Activated naive CD8-positive, alpha-beta T cell treated with anti-CD3 and anti-CD28 coated beads, Interleukin-2, amount 50 U/mL, for 16 hours (primary cell): ENCODE measurements around the gene ACTG1.

Source experiments
- DNase-seq: peaks from one replicate; pipeline ENCODE4 v3.0.0-alpha.2; 2020; ENCODE audit warnings: low read depth, low spot score

The ACTG1 gene

DNA sequence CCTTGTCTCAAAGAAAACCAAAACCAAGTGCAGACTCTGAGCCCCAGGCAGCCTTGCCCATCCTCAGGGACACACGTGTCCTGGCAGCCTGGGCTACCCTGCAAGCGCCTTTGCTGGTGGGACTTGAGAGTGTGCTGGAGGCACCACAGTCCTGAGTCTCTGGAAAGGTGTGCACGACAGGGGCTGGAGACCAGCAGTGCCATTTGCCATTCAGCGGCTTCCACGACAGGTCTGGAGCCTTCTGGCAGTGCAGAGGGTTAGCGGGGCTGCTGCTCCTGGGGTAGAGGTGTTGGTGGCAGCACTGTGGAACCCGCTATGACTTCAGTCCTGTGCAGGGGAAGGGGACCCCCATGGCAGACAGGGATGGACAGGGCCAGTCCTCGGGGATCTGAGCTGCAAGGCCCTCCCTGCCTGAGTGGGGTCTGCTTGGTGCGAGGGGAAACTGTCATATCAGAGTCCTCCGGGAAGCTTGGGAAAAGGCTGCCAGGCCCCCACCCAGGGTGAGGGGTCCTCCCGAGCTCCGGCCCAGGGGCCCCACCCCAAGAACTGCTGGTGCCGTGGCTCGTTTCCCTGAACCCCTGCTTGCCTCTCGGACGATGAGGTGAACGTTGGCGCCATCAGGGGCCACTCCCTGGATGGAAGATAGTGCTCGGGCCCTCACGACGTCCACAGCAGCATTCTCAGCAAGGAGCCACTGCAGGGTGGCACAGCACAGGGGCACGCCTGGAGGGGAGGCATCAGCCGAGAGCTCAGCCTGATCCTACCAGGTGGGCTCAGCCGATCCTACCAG, 32.8 kb upstream of the ACTG1 start:
- DNase-seq: no peak

DNA sequence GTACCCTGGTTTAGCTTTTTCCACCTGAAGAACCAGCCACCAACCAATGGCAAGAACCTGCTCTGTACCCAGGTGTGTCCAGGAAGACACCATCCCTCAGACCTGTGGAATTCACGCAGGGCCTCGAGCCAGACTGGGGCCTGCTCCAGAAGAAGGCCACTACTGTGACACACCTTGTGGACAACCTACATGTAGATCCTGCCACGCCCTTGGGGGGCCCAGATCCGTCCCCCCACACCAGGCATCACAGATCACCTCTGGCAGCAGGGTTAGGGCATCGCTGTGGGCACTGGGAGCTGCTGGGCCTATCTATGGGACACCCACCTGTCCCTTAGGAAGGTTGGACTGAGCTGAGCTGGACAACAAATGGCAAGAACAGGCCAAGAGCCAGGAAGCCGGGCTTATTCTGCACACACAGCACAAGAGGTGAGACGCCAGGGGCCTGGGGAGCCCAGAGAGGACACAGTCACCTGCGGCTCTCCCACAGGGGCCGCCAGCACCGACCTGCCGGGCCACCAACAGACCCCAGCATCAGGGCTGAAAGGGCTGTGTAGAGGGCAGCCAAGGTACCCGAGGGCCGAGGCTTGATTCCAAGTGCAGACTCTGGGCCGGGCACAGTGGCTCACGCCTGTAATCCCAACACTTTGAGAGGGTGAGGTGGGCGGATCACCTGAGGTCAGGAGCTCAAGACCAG, 31.8 kb upstream of the ACTG1 start:
- DNase-seq: no peak

DNA sequence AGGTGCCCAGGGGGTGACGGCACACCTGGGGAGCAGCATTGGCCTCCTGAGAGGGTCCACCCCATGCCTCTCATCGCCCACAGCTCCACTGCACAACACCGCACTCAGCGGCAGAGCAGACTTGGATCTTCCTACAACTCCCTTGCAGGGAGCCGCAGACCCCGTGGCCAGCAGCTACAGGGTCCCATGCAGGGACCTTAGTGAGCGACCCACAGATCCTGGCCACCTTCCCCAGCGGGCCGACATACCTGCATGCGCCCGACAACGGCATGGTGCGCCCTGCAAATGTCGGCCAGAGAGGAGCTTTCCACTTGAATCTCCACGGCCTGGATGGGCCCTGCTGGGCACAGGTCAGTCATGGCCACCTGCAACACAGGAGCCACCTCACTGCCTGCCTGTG, 31.2 kb upstream of the ACTG1 start:
- DNase-seq: no peak

DNA sequence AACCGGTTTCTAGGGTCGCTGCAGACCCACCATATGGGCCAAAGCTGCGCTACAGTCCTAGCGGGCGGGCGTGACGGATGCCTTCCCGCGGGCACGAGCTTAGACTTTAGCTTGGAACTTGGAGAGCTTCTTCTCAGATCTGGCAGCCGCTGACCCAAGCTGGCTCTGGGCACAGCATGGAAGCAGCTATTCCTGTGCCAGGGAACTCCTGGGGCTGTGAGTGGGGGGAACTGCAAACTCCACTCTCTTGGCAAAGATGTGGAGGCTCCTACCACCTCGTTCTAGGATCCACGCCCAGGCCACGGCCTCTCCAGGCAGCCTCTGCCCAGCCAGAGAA, 30.7 kb upstream of the ACTG1 start:
- no peak for DNase-seq

DNA sequence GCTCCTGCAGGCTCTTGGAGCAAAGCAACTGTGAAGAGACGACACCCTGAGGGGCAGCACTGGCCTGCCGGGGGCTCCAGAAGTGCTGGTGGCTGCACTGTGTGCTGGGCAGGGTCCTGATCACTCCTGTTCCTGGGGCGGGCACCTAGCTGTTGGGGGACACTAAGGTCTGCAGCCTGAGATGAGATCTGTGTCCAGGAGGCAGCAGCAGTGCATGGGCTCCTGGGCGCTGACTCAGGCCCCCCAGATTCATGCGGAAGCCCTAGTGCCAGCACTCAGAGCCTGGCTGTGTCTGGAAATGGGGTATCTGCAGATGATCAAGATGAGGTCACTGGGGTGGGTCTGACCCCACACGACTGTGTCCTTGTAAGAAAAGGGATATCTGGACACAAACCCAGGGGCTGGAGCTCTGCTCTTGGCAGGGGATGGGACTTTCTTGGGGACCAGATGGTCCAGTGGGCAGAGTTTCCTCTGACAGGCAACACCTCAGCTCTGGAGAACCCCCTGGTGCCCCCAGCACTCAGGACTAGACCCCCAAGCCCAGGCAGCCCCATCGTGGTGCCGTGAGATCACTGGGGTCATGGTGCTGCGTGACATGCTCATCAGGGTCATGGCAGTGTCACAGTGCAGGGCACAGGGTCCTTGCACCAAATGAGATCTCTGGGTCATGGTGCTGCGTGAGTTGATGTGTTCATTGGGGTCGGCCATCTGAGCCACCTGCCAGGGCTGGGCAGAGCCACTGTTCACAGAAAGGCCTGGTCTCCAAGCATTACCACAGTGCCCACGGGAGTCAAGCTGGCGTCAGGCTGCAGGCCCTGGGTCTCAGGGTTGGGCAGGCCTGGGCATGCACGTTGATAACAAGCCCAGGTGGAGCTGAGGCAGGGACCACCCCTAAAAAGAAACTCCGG, 30.1 kb upstream of the ACTG1 start:
- no peak for DNase-seq

DNA sequence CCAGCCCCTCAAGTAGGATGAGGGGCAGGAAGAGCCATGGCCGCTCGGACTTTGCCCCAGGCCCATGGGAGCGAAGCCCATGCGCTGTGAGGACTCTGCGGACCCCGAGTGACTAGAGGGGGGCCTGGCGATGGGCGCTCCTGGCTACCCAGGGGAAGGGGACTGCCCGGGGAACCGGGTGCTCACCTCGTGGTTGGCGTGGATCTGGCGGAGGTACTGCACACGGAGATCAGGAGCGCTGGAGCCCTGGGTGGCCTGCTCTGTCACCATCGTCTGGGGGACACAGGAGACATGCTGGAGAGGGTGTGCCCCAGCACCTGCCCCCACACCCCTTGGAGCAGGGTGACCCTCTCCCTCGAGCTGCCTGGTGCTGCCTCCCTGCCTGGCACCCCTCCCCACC, 28.5 kb upstream of the ACTG1 start:
- DNase-seq: no peak

DNA sequence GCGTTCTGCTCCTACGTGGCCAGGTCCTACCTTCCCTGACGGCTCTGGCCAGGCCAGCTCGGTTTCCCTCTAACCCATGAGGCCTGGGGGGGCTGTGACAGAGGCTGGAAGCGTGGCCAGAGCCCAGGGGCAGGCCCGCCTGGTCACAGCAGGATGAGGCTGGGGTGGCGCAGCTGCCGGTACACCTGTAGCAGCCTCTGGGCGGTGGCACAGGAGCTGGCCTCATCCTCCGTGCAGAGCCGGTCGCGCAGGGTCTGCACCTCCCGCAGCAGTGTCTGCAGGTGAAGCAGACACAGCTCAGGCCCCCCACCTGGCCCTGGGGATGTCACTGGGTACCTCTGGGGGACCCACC, 28.1 kb upstream of the ACTG1 start:
- DNase-seq: no peak

DNA sequence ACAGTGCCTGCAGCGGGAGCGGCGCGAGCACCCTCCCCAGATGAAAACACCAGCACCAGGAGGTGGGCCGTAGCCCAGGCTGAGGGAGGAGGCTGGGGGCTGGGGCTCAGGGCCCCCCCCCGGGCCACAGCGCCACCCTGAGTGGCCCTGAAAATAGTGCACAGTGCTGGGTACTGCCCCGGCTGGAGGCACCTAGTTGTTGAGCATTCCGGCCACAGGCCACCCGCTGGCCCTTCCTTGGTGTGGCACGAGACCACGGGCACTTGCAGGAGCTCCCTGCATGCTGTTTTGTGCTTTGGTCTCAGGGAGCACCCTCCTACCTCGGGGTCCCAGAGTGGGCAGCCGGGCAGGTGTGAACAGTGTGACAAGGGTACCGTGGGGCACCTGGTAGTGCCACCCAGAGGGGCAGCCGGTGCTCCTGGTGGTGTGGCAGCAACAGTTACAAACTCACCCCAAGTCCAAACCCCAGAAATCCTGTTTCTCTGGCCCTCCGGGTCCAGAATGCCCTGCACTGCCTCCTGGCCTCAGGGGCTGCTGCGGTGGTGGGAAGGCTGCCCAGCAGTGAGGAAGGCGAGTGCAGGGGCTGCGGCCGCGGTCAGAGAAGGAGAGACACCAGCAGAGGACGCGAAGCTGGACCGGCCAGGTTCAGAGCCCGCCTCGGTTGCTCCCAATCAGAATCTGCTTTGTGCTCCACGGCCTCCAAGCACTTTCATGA, 27.5 kb upstream of the ACTG1 start:
- no peak for DNase-seq

DNA sequence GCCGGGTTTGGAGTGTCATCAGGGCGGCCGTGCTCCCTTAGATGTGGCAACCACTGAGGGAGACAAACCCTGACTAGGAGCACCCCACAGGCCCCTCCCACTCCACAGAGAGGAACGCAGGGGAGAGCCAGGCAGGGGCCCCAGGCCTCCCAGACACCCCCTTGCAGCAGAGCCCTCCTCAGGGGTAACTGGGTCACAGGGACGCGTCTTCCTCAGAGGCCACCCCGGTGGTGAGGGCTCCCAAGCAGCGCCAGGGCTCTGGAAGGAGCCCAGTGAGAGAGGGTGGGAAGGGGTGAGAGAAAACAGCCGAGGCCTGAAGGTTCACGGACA, 26.9 kb upstream of the ACTG1 start:
- no peak for DNase-seq

DNA sequence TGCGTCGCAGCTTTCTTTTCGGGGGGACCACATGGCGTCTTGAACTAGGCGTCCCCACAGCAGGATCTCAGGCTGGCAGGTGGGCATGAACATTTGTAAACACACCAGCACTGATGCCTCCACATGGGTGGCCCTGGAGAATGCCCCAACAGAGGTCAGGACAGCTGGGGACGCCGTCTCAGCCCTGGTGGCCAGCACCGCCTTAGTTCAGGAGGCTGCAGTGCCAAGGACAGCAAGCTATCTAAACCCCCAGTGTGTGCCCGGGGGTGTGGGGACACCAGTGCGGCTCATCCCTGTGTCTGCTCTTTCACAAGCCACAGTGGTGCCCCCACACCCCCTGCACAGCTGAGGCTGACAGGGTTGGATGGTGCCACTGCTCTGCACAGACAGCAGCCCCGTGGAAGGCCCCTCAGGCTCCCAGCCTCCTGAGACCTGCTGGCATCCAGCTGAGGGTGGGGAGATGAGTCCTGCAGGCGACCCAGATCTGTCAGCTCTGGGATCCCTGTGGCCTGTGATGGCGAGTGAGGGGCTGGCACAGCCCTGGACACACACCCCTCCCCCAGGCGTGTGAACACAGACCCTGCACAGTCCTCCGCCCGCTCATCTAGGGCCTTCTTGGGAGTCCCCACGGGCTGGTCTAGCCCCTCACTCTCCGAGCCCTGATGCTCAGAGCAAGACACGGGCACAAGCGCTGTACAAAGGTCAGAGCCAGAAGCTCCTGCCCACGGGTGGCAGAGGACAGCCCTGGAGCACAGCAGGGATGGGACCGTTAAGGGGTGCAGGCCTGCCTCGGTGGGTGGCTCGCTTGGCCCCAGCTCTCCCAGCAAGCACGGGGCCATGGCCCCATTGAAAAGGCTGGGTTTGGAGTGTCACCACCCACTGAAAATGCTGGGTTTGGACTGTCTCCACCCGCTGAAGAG, 26.3 kb upstream of the ACTG1 start:
- DNase-seq: no peak

DNA sequence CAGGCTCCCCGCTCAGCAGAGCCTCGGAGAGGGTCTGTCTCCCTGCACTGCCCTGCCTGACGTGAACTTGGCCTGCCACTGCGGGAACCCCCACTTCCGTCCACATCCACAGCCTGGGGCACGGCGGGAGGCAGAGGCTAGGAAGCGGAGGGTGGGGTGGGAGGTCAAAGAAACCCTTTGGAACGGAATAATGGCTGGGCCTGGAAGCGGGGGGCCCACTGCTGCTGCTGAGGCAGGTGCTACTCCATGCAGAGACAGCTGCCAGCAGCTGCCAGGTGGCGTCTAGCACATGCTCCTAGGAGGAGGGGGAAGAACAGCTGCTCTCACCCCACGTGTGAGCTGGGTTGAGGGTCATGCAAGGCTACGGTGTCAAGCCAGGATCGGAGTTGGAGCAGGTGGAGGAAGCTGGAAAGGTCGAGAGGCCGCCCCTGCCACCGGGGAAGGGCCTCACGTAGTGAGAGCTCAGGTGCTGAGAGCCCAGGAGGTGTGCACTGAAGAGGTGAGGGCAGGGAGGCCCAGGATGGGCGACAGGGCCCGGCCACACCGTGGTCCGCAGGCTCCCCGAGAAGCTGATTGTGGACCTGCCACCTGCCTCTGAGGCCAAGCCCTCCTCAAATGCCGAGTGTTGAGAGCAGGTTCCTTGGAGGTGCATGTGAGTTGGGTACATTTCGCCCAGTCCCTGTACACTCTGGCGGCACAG, 25.4 kb upstream of the ACTG1 start:
- no peak for DNase-seq

DNA sequence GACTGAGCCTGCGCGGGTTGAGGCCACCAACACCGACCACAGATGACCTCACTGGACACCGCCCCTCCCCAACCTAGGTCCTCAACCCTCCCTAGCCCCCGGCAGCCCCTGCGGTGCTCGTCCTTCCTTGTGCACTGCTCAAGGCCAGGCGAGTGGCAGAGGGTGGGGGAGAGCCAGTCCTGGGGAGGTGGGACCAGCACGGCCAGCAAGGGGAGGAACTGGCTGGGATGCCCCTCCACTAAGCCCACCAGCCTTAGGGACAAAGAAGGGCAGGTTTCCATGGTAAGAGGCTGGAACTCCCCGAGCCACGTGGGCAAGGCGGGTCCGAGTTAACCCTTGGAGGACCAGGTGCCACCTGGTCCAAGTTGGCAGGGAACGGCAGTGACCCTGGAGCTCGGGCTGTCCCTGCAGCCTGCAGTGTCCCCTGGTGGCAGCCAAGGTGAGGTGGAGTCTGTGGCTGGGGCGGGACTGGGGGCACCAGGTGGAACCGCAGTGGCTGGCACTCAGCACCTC, 24.8 kb upstream of the ACTG1 start:
- DNase-seq: no peak

DNA sequence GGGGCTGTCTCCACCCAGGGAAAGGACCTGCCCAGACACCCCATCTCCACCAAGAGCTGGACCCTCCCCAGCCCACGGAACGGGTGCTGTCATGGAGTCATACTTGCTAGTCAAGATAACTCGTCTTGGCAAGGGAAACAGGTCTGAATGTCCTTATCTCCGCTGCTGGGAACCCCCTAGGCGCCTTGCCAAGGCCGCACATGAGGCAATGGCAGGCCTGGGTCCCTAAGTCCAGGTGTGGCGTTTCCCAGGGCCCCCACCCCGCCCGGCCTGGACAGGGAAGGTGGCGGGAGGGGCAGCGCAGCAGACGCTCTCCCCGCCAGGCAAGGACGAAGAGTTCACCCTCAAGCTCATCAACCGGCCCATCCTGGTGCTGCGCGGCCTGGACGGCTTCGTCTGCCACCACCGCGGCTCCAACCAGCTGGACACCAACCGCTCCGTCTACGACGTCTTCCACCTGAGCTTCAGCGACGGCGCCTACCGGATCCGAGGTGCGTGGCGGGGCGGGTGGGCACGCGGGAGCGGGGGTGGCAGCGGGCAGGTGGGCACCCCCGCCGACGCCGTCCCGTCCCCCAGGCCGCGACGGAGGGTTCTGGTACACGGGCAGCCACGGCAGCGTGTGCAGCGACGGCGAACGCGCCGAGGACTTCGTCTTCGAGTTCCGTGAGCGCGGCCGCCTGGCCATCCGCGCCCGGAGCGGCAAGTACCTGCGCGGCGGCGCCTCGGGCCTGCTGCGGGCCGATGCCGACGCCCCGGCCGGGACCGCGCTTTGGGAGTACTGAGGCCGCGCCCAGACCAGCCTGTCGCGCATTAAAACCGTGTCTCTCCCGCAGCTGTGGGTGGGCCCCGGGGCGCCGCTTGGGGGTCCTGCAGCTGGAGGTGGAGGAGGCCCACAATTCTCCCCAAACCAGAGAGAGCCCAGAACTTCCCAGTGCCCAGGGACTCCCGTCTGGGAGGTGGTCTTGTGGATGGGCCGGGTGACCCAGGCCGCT, 24.0 kb upstream of the ACTG1 start:
- DNase-seq: no peak

DNA sequence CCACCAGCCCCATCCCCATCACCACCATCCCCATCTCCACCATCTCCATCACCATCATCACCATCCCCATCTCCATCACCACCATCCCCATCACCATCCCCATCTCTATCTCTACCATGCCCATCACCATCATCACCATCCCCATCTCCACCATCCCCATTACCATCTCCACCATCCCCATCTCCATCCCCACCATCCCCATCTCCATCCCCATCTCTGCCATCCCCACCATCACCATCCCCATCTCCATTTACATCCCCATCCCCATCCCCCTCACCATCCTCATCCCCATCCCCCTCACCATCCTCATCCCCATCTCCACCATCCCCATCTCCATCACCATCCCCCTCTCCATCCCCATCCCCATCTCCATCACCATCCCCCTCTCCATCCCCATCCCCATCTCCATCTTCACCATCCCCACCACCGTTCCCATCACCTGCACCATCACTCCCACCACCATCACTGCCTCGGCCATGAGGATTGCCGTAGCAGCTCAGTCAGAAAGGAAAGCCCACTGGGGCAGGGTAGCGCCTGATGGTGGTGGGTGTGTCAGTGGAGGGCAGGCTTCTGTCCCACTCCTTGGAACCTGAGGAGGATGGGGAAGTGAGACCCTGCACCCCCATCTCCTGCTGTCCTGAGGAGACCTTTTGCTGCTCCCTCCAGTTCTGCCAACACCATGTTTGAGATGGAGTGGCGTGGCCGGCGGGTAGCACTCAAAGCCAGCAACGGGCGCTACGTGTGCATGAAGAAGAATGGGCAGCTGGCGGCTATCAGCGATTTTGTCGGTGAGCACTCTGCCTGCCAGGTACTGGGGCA, 23.1 kb upstream of the ACTG1 start:
- no peak for DNase-seq

DNA sequence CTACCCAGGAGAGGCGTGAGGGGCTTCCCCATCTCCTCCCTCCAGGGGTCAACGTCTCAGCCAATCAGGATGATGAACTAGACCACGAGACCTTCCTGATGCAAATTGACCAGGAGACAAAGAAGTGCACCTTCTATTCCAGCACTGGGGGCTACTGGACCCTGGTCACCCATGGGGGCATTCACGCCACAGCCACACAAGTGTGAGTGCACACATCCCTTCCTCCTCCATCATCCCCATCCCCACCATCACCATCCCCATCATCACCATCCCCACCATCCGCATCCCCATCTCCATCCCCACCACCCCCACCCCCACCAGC, 22.4 kb upstream of the ACTG1 start:
- no peak for DNase-seq

DNA sequence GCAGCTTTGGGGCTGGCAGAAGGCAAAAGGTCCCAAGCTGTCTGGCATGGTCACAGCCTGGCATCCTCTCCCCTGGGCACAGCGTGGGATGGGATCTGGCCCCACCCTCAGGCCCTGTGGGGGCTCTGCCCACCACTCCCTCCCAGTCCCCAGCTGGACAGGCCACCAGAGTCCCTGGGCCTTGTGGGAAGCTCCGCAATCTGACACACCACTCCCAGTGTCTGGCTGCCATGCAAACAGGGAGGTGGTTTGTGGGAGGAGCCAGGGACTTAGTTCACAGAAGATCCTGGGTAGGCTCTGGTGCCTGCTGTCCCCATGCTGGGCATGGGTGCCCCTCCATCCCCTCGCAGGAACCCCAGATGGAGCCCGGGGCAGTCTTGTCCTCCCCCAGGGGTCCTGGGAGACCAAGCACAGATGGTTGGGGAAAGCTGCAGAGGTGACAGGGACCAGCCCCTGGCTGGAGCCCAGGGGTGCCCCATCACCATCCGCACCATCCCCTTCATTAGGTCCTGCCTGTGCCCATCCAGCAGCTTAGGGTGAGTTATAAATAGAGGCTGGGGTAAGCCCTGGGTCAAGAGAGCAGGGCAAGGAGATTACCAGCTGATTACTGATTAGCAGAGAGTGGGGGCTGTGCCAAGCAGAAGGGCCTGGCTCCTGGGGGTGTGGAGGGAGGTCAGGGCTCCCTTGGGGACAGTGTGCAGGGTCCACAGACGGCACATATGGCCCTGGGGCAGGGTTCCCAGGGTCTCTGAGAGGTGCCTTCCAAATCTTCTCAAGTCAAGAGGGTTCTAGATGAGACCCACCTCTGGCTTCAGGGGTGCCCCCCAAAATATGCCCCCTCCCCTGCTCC, 21.8 kb upstream of the ACTG1 start:
- DNase-seq: no peak
